Progenitor cell of endocrine pancreas (in vitro differentiated cells): ENCODE data around the gene BBS9. TPM values are rescaled to one million over a fixed set of nuclear protein-coding genes. Genes with fewer than 3 reads are reported as not detected.

Experiments
- DNase-seq: peaks from one replicate; pipeline ENCODE4 v3.0.0; 2021; ENCODE audit warnings: low spot score; ENCODE audit not compliant: unreplicated experiment
- H3K27ac Mint-ChIP-seq: 2 replicates; pipeline ENCODE4 v1.8.0; 2021; ENCODE audit warnings: mild to moderate bottlenecking, moderate library complexity, mixed read lengths
- H3K27me3 Mint-ChIP-seq: 2 replicates; pipeline ENCODE4 v1.8.0; 2021; ENCODE audit warnings: mixed read lengths
- H3K36me3 Mint-ChIP-seq: 2 replicates; pipeline ENCODE4 v1.8.0; 2022; ENCODE audit warnings: mixed read lengths; ENCODE audit not compliant: insufficient read depth
- H3K4me1 Mint-ChIP-seq: 2 replicates; pipeline ENCODE4 v1.8.0; 2021; ENCODE audit warnings: low read depth, mixed read lengths
- H3K4me3 Mint-ChIP-seq: 2 replicates; pipeline ENCODE4 v1.8.0; 2021; ENCODE audit warnings: low read depth, mild to moderate bottlenecking, moderate library complexity, mixed read lengths
- H3K9me3 Mint-ChIP-seq: 2 replicates; pipeline ENCODE4 v1.8.0; 2021; ENCODE audit warnings: low read depth, mixed read lengths
- CTCF ChIP-seq: fragments of 200-600 bp; sonication (generic); IDR thresholded peaks from one replicate; pipeline ENCODE4 v1.5.0; 2021; ENCODE audit warnings: antibody characterized with exemption, mild to moderate bottlenecking; ENCODE audit not compliant: unreplicated experiment
- total RNA-seq: library from RNA; stranded (reverse); gene quantifications from 2 replicates; pipeline ENCODE4 v1.2.1, GENCODE V29; 2021

BBS9 gene
- total RNA-seq, 1 donor from 2014 or later: 25.5 TPM

GRCh38 chr7:33109758-33110238 lies 19.6 kb upstream of the BBS9 start:
- Mint-ChIP-seq H3K27ac (peak overlapping the region; percentile 87), H3K36me3 (no peaks in the 10 kb centered on the region), H3K9me3 (no peaks in the 10 kb centered on the region), H3K4me3 (peak overlapping the region; percentile 68), H3K4me1 (peaks cover 33% of the 10 kb centered on the region), H3K27me3 (peaks cover 3% of the 10 kb centered on the region)
- no peak for TF ChIP-seq CTCF
- DNase-seq: no peak

- Mint-ChIP-seq H3K27ac (no peak overlapping the region), H3K9me3 (no peaks in the 10 kb centered on the region), H3K4me1 (peaks cover 31% of the 10 kb centered on the region), H3K27me3 (peaks cover 3% of the 10 kb centered on the region), H3K4me3 (no peak overlapping the region), H3K36me3 (no peaks in the 10 kb centered on the region)
- DNase-seq: no peak
- no peak for TF ChIP-seq CTCF
These were observed 17.8 kb upstream of the BBS9 start for GRCh38 chr7:33111614-33112013.

- no peak for DNase-seq
- H3K36me3 Mint-ChIP-seq: peaks cover 1% of the 10 kb centered on the region
- peaks cover 3% of the 10 kb centered on the region for H3K27me3 Mint-ChIP-seq
- TF ChIP-seq CTCF: no peak
- peaks cover 21% of the 10 kb centered on the region for H3K9me3 Mint-ChIP-seq
- H3K27ac Mint-ChIP-seq: no peak overlapping the region
- no peak overlapping the region for H3K4me3 Mint-ChIP-seq
- H3K4me1 Mint-ChIP-seq: peaks cover 16% of the 10 kb centered on the region
These were observed 14.4 kb upstream of the BBS9 start for GRCh38 chr7:33114976-33115375.

- Mint-ChIP-seq H3K9me3 (peaks cover 27% of the 10 kb centered on the region), H3K36me3 (peaks cover 1% of the 10 kb centered on the region), H3K27ac (no peak overlapping the region), H3K27me3 (no peaks in the 10 kb centered on the region), H3K4me1 (no peaks in the 10 kb centered on the region), H3K4me3 (no peak overlapping the region)
- no peak for TF ChIP-seq CTCF
- DNase-seq: no peak
These were observed 11.0 kb upstream of the BBS9 start for GRCh38 chr7:33118383-33118782.

- no peaks in the 10 kb centered on the region for H3K36me3 Mint-ChIP-seq
- no peak overlapping the region for H3K27ac Mint-ChIP-seq
- H3K9me3 Mint-ChIP-seq: no peaks in the 10 kb centered on the region
- DNase-seq: no peak
- no peak for TF ChIP-seq CTCF
- H3K4me1 Mint-ChIP-seq: peaks cover 15% of the 10 kb centered on the region
- no peaks in the 10 kb centered on the region for H3K27me3 Mint-ChIP-seq
- H3K4me3 Mint-ChIP-seq: no peak overlapping the region
These were observed 2.3 kb upstream of the BBS9 start for GRCh38 chr7:33127085-33127484.
